BE2C (cell line): ENCODE results near the gene MT1M.

Source experiments
- DNase-seq: peaks from one replicate; pipeline ENCODE4 v3.0.0-alpha.2; 2020
- H3K27me3 ChIP-seq: fragments of 250-450 bp; sonication (Bioruptor Pico); 2 replicates; pipeline ENCODE4 v1.5.1; 2020; ENCODE audit warnings: mild to moderate bottlenecking
- H3K36me3 ChIP-seq: fragments of 250-450 bp; sonication (Bioruptor Pico); 2 replicates; pipeline ENCODE4 v1.5.1; 2020; ENCODE audit warnings: mild to moderate bottlenecking
- H3K4me1 ChIP-seq: fragments of 250-450 bp; sonication (Bioruptor Pico); 2 replicates; pipeline ENCODE4 v1.5.1; 2020
- H3K4me3 ChIP-seq: 2 replicates; pipeline ENCODE4 v1.5.1; 2011; ENCODE audit warnings: low read depth, low read length
- H3K9me3 ChIP-seq: fragments of 250-450 bp; sonication (Bioruptor Pico); 2 replicates; pipeline ENCODE4 v1.5.1; 2020
- CTCF ChIP-seq: IDR thresholded peaks from 2 replicates; pipeline ENCODE4 v1.5.1; 2012; ENCODE audit warnings: mild to moderate bottlenecking, low read depth, low read length

MT1M gene

GRCh38 chr16:56640076-56640475 lies 7.6 kb downstream of the MT1M start:
- no peak overlapping the region for H3K4me3 ChIP-seq
- no peaks in the 10 kb centered on the region for H3K9me3 ChIP-seq
- no peak for TF ChIP-seq CTCF
- no peaks in the 10 kb centered on the region for H3K4me1 ChIP-seq
- H3K27me3 ChIP-seq = peaks cover 76% of the 10 kb centered on the region
- H3K36me3 ChIP-seq = no peaks in the 10 kb centered on the region
- no peak for DNase-seq

- Histone ChIP-seq H3K9me3 (no peaks in the 10 kb centered on the region), H3K36me3 (no peaks in the 10 kb centered on the region), H3K4me3 (no peak overlapping the region), H3K27me3 (peaks cover 65% of the 10 kb centered on the region), H3K4me1 (no peaks in the 10 kb centered on the region)
- no peak for DNase-seq
- TF ChIP-seq CTCF = no peak
Measured at GRCh38 chr16:56641166-56641565, 8.7 kb downstream of the MT1M start.

- Histone ChIP-seq H3K4me1 (no peaks in the 10 kb centered on the region), H3K9me3 (no peaks in the 10 kb centered on the region), H3K36me3 (no peaks in the 10 kb centered on the region), H3K4me3 (peak overlapping the region; percentile 38), H3K27me3 (peaks cover 60% of the 10 kb centered on the region)
- peak; percentile 69 for DNase-seq
- peak; percentile 41 for TF ChIP-seq CTCF
Measured at GRCh38 chr16:56643080-56643778, 10.8 kb downstream of the MT1M start.

- no peak for DNase-seq
- no peaks in the 10 kb centered on the region for H3K9me3 ChIP-seq
- peak overlapping the region; percentile 38 for H3K4me3 ChIP-seq
- TF ChIP-seq CTCF = no peak
- peaks cover 54% of the 10 kb centered on the region for H3K27me3 ChIP-seq
- no peaks in the 10 kb centered on the region for H3K4me1 ChIP-seq
- H3K36me3 ChIP-seq = no peaks in the 10 kb centered on the region
Measured at GRCh38 chr16:56643833-56644232, 11.4 kb downstream of the MT1M start.

GRCh38 chr16:56645311-56645710 lies 12.9 kb downstream of the MT1M start:
- no peak for DNase-seq
- H3K4me3 ChIP-seq = no peak overlapping the region
- H3K9me3 ChIP-seq = no peaks in the 10 kb centered on the region
- H3K36me3 ChIP-seq = no peaks in the 10 kb centered on the region
- H3K27me3 ChIP-seq = peaks cover 43% of the 10 kb centered on the region
- no peaks in the 10 kb centered on the region for H3K4me1 ChIP-seq
- no peak for TF ChIP-seq CTCF

GRCh38 chr16:56645838-56646237 lies 13.4 kb downstream of the MT1M start:
- Histone ChIP-seq H3K36me3 (no peaks in the 10 kb centered on the region), H3K4me3 (no peak overlapping the region), H3K27me3 (peaks cover 43% of the 10 kb centered on the region), H3K4me1 (no peaks in the 10 kb centered on the region), H3K9me3 (no peaks in the 10 kb centered on the region)
- TF ChIP-seq CTCF = no peak
- DNase-seq = no peak
